Omental fat pad (tissue), 4 donors: ENCODE measurements around the gene EIF3L. TPM values are rescaled to one million over a fixed set of nuclear protein-coding genes. Genes with fewer than 3 reads are reported as not detected.

Source experiments
- ATAC-seq: fragments of 150-250 bp; one replicate; pipeline ENCODE4 v1.9.1; 2016; ENCODE audit warnings: mild to moderate bottlenecking, moderate library complexity; ENCODE audit not compliant: low FRiP score
- DNase-seq: peaks from one replicate; pipeline ENCODE4 v3.0.0-alpha.2; 2019; ENCODE audit warnings: low spot score
- CTCF ChIP-seq, 3 donors: fragments of 450-650 bp; IDR thresholded peaks; one replicate each; pipeline ENCODE4 v1.5.1; 2016 to 2017; ENCODE audit warnings: antibody characterized with exemption in 3 of 3, mild to moderate bottlenecking in 3 of 3, moderate library complexity in 2 of 3
- total RNA-seq, 4 donors: library from RNA; depleted of rRNA; stranded (reverse); fragments of >200 nt; gene quantifications; one replicate each; pipeline ENCODE4 v1.1.0, GENCODE V29; 2016

Gene EIF3L
- total RNA-seq, 4 donors from 2014 or later: 303 to 410 (median 328) TPM

DNA sequence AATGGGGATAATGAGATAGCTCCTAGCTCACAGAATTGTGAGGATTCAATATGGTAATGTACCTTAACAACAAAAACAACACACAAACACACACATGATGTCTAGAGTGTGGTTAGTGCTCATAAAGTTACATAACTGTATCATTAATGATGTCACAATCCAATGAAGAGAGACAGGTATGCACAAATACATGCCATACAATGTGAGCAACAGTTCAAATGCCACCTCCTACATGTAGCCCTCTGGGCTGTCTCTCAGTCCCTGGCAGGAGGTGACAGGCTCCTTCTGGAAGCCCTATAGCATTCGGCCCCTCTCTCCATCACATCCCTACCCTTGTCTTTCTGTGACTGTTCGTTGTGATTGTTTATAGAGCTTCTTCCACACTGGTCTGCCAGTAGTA, 48.6 kb downstream of the EIF3L start:
- no peak for DNase-seq
- no peak for TF ChIP-seq CTCF (IDR thresholded peaks at IDR 0.05)
- no peak for ATAC-seq

DNA sequence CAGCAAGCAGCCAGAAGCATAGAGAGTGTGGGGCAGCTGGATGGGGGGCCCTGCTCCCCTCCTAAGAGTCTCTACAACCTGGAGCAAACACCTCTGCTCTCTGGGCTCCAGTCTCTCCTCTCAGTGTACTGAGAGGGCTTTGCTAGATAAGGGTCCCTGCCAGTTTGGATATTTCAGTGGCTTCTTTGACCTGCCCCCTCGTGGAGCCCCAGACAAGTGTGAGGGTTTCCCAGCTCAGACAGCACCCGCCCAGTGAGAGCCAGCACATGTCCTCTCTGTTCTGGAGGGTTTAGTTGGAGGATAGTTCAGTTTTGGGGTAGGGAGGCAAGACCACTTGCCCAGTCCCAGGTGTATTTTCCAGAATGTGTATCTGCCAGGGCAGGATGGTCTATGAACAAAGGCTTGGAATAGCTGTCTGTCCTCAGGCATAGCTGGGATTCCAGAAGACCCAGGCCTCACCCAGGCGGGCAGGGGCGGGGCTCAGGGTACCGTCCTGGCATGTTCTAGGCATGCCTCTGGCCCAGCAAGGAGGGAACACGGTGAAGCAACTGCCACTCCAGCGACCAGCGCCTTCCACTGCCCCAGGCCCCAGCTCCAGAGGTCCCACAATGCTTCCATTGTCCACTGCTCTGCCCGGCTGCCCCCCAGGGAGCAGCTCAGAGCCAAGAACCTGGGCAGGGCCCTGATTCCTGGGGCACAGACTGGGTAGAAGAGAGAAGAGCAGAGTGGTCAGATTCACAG, 49.4 kb downstream of the EIF3L start:
- TF ChIP-seq CTCF (IDR thresholded peaks at IDR 0.05): no peak
- DNase-seq: no peak
- no peak for ATAC-seq

DNA sequence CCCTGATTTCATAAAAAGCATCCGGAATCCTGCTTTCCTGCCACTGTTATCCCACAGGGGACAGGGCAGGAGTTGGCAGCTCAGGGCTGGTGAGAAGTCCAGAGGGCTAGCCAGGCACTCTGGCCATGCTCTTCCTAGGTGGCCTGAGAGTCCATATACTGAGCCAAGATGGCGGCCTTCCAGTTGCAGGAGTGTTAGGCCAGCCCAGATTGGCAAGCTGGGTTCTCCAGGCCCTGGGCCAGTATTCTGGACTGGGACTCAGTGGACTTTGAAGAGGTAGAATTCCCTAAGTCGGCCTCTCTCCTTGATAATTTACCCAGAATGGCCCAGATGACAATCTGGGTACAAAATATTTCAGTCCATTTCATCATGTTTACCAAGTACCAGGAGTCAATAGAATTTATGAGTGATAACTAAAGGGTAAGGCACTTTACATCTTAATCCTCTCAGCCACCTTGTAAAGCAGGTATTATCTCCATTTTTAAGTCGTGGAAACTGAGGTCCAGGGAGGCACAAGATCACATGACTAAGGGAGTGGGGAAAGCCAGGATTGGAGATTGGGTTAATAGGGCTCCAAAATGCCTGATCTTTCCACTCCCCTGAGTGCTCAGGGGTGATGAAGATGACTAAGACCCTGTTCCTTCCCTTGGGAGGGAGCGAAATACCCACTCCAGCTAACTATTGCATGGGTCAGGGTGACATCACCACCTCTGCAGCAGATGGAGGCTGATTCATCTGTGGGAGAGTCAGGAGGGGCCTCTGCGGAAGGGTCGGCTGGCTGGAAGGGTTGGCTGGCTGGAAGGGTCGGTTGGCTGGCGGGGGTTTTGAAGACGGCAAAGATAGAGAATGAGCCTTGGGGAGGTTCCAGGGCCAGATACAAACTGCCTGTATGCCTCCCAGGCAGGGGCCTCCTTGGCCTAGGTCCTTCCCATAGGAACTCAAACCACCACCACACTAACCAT, 55.6 kb downstream of the EIF3L start:
- DNase-seq: peak; percentile 71
- peak; percentile 87 for ATAC-seq
- no peak for TF ChIP-seq CTCF (IDR thresholded peaks at IDR 0.05)

- DNase-seq: no peak
- no peak for TF ChIP-seq CTCF (IDR thresholded peaks at IDR 0.05)
- peak; percentile 82 for ATAC-seq
Measured at GRCh38 chr22:37905534-37906363, 56.5 kb downstream of the EIF3L start, which contains the start of gene MICALL1. MICALL1 (plus strand) TSS chr22:37906297; CDS start chr22:37906423, 126 bp downstream.

GRCh38 chr22:37906364-37907008, 57.3 kb downstream of the EIF3L start:
- ATAC-seq (peak; percentile 6), DNase-seq (no peak)
- no peak for TF ChIP-seq CTCF (IDR thresholded peaks at IDR 0.05)
